ENCODE results near the gene FXYD5.

Gene FXYD5, protein sequence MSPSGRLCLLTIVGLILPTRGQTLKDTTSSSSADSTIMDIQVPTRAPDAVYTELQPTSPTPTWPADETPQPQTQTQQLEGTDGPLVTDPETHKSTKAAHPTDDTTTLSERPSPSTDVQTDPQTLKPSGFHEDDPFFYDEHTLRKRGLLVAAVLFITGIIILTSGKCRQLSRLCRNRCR

DNA sequence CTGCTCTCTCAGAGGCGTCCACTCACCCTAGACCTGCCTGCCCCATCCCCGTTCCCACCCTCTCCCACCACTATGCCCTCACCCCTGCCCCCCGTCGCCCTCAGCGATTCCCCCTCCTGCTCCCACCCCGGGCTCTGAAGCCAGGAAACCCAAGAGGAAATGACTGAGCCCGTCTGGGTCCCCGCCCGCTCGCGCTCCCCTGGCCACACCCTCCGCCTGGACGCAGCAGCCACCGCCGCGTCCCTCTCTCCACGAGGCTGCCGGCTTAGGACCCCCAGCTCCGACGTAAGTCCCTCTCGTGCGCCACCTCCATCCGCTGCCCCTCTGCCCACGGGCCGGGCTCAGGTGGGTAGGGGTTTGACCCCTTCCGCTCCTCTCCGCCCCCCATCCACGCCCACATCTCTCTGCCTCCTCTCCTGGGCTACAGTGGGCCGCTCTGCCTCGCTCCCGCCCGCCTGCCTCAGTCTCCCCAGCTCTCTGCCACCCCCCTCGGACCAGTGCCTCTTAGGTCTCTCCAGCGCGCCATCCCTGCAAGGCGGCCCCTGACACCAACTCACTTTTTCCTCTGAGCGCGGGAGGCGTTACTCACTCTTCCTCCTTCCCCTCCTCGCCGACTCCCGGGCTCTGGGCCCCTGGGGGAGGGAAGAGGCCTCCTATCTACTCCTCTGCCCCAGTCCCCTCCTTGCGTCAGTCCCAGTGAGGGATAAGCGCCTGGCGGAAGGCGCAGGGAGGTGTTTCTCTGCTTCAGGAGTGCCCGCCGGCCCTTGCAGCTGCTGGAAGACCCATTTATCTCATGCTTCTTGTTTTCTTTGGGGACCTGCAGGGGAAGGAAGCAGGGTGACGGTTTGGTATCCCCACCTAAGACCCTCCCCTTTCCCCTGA is at the start of gene FXYD5:
TSS of gene FXYD5 (plus strand) at position 211 of the 882 bp plus-strand sequence. CDS start 816 bp downstream, outside the sequence.
- DNase-seq (ENCODE audit: low read depth) = peak; percentile 69

DNA sequence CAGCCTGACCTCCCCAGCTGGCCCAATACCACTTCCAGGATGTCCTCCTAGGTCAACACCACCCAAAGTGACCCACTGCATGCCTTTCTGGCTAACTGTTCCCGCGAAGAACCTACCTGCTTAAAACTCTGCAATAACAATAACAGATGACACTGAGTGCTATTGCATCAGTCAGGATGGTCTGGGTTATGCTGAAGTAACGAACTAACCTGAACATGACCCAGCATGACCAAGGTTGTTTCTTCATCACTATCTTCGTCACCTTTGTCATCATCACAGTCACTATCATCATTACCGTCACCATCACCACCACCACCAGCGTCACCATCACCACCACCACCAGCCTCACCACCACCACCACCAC is 49.5 kb upstream of the FXYD5 start:
- no peak for DNase-seq (ENCODE audit: low read depth)

DNA sequence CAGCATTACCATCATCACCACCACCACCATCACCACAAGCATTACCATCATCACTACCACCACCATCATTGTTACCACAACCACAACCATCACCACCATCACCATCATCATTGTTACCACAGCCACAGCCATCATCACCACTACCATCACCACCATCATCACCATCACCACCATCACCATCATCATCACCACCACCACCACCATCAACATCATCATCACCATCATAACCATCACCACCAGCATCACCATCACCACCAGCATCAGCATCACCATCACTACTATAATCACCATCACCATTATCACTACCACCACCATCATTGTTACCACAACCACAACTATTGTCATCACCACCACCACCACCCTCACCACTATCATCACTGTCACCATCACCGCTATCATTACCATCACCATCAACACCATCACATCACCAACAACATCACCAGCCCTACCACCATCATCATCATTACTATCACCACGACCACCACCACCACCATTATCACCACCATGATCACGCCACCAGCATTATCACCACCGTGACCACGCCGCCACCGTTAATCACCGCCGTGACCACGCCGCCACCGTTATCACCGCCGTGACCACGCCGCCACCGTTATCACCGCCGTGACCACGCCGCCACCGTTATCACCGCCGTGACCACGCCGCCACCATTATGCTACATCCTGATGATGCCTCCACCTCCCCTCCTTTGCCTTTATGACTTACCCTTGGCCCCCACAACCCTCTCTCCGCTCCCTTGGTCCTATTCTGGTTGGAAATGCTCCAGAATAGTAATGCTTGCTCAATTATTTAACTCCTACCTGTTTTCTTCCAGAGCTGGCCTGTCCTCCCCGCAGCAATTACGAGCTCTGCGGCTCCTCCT is 48.9 kb upstream of the FXYD5 start:
- DNase-seq (ENCODE audit: low read depth) = no peak

DNA sequence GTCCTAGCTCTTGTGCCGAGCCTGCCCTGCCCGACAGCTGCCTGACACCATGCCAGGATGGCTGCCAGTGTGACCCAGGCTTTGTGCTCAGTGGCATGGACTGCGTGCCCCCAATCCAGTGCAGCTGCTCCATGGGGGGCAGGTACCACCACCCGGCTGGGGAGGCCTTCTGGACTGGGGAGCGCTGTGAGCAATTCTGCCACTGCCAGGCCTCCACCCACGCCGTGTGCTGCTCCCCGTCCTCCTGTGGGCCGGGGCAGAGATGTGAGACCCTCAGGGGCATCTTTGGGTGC is 48.3 kb upstream of the FXYD5 start:
- DNase-seq (ENCODE audit: low read depth) = no peak

DNA sequence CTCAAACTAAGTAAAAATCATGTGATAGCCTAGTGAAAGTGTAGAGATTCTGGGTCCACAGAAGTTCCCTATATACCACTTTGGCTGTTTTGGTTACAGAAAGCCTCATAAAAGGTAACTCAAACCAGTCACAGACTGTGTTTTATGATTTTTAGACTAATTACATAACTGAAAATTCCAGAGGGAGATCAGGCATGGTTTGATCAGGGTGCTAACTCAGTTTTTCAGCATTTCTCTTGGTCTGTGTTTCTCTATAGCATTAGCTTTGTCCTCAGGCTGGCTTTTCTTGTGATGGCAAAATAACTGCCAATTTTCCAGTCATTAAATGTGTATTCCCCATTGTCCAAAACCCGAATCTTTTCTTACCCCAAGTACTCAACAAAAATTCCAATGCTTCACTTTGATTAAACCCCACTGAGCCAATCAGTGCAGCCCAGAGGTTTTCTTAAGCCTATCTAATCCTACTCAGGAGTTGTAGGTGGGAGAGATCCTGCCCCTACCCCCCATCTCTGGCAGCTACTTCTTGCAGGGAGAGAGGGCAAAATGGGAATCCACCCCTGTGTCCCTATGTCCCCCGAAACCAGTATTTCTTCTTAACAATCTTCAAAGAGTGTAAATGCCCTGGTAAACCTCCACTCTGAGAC is 47.5 kb upstream of the FXYD5 start:
- no peak for DNase-seq (ENCODE audit: low read depth)

DNA sequence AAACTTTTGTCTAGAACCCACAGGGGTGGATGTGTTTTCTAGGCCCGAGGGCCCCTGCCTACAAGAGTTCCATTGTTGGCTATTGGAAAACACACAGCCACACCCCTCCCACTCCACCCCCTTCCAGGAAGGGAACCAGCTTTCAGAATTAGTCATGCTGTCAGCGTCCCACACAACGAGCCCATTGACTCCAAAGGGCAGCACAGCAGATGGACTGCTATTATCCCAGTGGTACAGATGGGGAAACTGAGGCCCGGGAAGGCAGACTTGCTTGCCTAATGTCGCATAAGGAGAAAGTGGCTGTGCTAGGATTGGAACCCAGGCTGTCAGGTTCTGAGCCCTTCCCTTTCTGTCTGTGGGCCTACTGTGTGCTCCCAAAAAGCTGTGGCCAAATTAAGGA is 47.0 kb upstream of the FXYD5 start:
- DNase-seq (ENCODE audit: low read depth) = no peak

DNA sequence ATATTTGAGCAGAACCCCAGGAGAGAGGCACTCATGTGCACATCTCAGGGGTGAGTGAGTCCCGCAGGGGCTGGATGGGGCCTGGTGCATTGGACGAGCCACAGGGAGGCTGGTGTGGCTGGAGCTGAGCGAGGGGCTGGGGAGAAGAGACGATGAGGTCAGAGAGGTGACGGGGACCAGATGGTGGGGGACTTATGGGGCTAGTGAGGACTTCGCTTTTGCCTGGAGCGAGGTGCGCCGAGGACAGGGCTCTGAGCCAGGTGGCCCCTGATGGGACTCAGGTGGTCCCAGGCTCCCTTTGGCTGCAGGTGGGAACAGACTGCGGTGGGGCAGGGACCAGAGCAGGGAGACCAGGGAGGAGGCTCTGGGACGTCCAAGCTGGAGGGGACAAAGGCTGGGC is 45.8 kb upstream of the FXYD5 start:
- DNase-seq (ENCODE audit: low read depth) = no peak

DNA sequence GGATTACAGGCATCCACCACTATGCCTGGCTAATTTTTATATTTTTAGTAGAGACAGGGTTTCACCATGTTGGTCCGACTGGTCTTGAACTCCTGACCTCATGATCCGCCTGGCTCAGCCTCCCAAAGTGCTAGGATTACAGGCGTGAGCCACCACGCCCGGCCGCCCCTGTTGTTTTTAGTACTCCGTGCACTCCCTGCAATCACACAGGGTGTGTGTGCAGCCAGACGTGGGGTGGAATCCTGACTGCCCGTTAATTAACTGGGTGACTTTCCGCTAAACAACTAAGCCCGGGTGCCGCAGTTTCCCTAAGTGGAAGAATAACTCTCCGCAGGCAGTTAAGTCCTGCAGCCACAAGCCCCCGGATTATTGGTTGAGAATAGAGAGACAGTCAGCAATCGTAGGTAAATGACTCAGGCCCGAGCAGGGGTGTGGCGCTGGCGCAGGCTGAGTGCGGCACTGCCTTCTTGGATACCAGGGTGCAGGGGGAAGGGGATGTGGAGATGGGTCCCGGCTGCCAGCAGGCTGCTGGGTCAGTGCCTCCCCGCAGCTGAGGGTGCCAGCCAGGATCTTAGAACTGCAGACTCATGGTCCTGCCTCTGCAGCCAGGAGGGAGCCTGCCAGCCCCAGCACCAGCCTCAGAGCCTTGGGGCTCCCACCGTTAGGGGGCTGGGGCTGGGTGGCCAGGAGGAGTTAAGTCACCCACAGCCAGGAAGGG is 45.0 kb upstream of the FXYD5 start:
- DNase-seq (ENCODE audit: low read depth) = no peak

DNA sequence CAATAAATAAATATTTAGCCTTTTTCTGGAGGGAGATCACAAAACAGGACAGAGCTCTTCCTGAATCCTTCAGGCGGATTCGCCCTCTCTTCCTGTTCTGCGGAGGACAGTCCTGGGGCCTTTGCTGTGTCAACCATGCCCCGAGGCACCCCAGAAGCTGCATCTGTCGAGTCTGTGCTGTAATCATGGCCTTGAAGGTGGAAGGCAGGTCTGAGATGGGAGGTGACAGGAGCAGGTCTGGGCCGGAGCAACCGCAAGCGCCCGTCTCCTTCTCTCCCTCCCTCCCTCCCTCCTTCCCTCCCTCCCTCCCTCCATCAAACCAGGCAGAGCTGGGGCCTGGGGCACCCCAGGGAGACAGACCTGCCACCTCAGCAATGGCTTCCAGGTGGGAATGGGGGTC is 43.6 kb upstream of the FXYD5 start:
- no peak for DNase-seq (ENCODE audit: low read depth)

DNA sequence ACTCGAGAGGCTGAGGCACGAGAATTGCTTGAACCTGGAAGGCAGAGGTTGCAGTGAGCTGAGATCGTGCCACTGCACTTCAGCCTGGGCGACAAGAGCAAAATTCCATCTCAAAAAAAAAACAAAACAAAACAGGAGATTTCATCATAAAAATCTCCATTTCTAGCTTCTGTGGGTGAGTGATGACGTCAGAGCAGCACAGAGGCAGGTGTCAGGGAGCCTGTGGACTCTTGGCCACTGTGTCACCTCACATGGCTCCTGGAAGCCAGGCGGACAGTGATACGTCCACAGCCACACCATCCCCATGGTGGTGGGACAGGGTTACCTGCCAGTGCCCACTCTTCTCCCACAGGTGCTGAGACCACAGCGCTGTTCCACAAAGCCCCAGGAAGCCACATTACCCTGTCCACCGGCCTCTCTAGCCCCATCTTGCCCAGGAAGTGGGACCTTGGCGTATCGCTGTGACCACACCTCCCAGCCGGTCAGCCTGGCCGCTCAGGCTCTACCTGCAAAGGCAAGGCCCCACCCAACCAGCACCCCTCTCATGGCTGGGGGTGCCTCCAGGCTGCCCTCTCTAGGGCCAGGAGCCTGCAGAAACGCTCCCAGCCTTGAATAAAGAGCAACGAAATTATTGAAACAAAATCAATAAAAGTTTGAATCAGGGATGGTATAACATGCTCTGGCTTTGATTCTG is 41.4 kb upstream of the FXYD5 start:
- DNase-seq (ENCODE audit: low read depth) = no peak

DNA sequence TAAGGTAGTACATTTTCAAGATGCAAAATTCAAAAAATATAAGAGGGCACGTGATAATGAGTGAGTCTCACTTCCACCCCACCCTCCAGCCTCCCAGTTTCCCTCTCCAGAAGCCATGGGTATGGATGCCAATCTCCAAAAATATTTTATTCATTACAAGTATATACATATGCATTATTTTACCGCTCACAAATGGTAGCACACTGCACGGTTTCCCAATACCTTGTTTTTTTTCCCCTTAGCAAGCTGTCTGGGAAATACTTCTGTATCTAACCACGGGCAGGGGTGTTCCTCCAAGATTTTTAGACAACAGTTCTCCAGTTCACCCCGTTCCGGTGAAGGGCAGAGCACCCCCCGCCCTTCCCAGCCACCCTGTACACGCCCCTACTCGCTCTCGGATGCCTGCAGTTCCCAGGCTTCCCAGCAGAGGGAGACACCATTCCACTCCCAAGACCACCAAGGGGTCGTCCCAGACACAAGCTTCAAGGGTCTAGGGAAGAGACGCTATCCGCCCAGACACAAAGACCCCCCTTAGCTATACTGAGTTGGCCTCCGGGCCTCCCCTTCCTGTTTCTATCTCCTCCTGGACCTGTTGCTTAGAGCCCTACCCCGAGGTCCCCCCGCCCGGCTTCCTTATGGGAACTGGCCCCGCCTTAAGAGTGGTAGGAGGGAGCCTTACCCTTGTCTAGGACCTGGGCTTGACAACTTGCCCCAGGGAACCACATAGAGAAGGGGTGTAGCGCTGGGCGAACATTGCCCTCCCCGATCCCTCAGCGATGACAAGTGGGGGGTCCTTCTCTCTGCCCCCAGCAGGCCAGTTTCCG is 40.0 kb upstream of the FXYD5 start:
- DNase-seq (ENCODE audit: low read depth) = peak; percentile 57

DNA sequence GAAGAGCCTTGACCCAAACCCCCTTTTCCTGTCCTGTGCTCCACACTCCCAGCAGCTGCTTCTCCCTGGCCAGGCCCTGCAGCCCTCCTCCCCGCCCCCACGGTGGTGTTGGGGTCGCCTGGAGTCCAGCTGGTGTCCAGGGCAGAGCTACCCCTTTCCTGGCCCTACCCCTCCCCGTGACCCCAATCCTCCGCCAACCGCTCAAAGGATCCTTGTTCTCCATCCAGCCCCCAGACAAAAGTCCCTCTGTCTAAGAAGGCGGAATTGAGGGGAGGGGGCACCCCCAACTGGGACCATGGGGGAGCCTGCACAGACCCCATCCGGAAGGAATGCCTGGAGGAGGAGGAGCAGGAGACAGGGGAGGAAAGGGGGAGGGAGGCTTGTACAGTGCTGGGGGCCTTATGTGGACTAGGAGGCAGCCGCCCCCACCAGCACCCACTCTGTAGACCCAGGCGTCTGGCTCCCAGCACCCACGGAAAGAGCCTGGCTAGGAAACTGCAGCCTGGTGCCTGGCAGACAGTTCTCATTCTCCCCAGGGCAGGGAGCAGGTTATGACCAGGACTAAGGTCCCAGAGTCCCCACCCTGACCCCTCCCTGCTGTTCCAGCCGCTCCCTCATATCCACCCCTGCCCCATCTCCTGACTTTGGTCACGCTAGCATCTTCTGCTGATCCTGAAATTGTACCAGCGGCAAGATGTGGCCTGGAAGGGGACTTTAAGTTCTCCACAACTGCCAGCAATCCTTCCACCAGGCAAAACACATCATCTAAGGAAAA is 39.2 kb upstream of the FXYD5 start, which contains the start of gene FXYD3:
TSS of gene FXYD3 (plus strand) at position 647 of the 775 bp plus-strand sequence. CDS start 3,554 bp downstream, outside the sequence.
- no peak for DNase-seq (ENCODE audit: low read depth)

DNA sequence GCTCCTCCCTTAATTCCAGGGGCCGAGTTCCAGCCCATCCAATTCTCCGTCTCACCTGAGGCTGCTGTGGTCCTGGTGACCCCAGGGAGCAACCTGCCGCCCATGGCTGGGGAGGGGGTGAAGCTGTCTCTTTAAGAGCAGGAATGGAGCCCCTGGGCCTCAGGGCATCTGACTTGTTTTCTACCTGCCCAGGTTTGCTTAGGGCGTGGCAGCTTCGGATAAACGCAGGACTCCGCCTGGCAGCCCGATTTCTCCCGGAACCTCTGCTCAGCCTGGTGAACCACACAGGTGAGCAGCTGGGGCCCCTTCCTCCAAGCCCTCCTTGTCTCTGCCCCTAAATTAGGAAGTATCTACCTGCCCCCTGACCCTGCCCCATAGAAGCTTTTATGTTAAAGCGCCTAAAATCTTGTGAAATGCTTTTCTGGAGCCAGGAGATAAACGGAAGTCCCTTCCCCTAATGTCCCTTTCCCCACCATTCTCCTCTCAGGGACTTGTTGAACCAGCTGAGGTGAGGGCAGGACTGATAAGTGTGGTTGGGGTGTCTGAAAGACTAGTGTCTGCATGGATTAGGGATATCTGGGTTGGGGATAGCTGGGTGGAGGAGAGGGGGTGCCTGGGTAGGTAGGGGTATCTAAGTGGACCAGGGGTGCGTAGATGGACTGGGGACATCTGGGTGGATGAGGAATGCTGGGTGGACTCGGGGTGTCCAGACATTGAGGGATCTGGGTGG is 38.3 kb upstream of the FXYD5 start:
- no peak for DNase-seq (ENCODE audit: low read depth)

DNA sequence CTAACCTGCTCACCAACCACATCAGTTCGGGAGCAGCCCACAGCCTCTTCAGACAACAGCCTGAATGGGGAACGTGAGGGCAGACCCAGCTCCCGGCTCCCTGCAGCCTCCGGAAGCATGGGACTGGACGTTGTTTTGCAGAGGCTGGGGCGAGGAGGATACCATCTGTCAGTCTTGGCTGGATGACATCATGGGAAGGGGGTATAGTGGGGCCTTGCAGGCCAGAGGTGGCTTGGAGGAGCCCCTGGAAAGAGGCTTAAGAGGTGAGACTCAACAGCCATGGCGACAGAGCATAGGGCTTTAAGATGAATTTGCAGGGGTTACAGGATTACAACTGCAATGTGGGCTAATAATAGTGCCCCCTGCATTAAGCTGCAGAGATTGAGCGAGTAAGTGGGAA is 37.4 kb upstream of the FXYD5 start:
- no peak for DNase-seq (ENCODE audit: low read depth)

DNA sequence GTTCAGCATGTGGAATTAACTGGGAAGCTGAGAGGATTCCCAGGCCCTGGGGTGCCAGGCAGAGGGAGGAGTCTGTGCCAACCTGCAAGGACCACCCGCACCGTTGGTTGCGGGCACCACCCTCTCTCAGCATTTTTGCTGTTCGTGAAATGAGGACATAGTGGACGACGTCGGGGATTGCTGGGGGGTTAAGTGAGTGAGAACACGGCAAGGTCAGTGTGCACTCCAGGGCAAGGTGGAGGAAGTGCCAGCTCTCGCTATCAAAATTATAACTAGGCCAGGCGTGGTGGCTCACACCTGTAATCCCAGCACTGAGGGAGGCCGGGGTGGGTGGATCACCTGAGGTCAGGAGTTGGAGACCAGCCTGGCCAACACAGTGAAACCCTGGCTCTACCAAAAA is 36.7 kb upstream of the FXYD5 start:
- DNase-seq (ENCODE audit: low read depth) = no peak

DNA sequence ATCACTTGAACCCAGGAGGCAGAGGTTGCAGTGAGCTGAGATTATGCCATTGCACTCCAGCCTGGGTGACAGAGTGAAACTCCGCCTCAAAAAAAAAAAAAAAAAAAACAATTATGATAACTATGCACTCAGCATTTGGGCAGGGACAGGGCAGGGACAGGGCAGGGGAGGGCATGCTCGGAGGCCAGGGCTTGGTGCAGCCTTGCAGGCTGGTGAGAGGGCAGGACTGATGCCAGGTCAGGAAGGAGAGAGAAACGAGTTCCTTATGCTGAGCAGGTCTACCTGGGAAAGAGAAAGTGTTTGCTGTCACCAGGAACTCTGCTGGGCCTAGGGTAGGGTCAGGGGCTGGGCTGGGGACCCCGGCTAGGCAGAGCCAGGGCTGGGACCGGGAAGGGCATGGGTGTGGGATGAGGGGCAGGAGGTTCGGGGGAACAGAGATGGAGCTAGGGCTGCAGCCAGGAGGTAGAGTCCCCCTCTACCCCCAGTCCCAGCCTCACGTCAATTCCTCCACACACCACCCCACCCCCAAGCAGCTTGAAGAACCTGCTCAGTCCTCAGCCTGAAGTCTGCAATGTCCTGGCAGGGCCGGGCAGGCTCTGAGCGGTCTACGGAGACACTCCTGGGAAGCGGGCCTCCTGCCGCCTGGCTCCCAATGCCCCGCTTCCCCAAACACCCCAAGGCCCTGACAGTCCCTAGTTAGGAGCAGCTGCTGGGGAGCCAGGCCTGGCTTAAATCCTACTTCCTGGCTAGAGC is 36.1 kb upstream of the FXYD5 start:
- no peak for DNase-seq (ENCODE audit: low read depth)

DNA sequence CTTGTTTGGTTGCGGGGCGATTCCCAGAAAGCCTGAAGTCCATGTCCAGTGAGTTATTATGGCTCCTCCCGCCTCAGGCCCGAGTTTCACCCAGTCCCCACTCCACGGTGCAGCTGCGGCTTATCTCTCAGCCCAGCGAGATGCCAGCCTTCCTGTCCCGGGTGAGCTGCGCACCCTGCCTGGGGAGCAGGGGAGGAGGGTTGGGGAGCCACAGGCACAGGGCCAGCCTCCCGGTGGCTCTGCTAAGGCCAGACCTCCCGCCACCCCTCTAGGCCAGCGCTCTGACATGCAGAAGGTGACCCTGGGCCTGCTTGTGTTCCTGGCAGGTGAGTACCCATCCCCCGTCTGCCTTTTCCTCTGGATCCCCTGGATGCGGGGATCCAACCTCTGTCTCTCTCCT is 35.4 kb upstream of the FXYD5 start:
- DNase-seq (ENCODE audit: low read depth) = no peak

DNA sequence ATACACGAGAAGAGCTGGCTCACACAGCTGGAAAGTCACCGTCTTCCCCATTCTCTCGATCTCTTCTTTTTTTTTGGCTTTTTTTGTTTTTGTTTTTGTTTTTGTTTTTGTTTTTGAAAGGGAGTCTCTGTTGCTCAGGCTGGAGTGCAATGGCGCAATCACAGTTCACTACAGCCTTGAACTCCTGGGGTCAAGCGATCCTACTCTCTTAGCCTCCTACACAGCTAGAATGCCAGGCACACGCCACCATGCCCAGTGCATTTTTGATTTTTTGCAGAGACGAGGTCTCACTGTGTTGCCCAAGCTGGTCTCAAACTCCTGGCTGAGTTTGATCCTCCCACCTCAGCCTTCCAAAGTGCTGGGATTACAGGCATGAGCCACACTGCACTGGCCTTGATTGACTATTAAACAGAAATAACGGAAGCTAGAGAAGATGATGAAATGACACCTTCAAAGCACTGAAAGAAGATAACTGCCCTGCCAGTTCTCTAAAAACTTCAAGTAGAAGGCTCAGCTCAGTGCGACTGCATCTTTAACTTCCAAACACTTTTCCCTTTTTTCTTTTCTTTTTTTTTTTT is 34.9 kb upstream of the FXYD5 start:
- no peak for DNase-seq (ENCODE audit: low read depth)
